ENCODE measurements around the gene PGPEP1.

DNA sequence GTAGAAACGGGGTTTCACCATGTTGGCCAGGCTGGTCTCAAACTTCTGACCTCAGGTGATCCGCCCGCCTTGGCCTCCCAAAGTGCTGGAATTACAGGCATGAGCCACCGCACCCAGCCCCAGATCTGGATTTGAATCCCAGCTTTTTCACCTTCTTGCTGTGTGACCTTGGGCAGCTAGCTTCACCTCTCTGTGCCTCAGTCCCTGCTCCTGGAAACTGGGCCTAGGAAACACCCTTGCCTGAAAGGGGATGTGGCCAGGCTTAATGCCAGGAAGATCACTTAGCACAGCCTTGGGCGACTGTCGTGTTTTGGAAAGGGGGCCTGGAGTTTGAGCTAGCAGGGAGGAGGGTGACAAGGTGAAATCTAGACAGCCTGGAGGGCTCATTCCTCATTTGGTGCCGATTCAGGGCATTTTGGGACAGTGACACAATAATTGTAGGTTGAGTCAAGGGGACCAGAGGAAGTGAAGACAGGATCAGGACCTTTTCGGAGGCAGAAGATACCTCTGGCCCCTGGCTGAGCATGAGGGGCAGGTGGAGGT lies 1.8 kb downstream of the PGPEP1 start:
- TF ChIP-seq, protein P1, sequence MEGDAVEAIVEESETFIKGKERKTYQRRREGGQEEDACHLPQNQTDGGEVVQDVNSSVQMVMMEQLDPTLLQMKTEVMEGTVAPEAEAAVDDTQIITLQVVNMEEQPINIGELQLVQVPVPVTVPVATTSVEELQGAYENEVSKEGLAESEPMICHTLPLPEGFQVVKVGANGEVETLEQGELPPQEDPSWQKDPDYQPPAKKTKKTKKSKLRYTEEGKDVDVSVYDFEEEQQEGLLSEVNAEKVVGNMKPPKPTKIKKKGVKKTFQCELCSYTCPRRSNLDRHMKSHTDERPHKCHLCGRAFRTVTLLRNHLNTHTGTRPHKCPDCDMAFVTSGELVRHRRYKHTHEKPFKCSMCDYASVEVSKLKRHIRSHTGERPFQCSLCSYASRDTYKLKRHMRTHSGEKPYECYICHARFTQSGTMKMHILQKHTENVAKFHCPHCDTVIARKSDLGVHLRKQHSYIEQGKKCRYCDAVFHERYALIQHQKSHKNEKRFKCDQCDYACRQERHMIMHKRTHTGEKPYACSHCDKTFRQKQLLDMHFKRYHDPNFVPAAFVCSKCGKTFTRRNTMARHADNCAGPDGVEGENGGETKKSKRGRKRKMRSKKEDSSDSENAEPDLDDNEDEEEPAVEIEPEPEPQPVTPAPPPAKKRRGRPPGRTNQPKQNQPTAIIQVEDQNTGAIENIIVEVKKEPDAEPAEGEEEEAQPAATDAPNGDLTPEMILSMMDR (conservative IDR thresholded peaks at IDR 0.05; ENCODE audit: low read depth, low read length): no peak
- TF ChIP-seq EZH2phosphoT487 (IDR thresholded peaks at IDR 0.05; ENCODE audit: borderline replicate concordance, low read length) (no peak), EZH2 (IDR thresholded peaks at IDR 0.05; ENCODE audit: low read length, unreplicated experiment) (no peak)
